Esophagus squamous epithelium (tissue), 5 donors: ENCODE measurements around the gene IFT57. TPM values are rescaled to one million over a fixed set of nuclear protein-coding genes. Genes with fewer than 3 reads are reported as not detected.

Experiments used
- DNase-seq: peaks from one replicate; lab custom pipeline; 2025; lab: John Stamatoyannopoulos, UW
- H3K27ac ChIP-seq, 4 donors: fragments of 200-600 bp; sonication (generic); one replicate each; pipeline ENCODE4 v1.5.1; 2016 to 2019; ENCODE audit warnings: mild to moderate bottlenecking in 1 of 4
- H3K27me3 ChIP-seq, 4 donors: fragments of 200-600 bp; sonication (generic); 1 replicate in 3 of 4; 2 replicates in 1 of 4; pipeline versions ENCODE4 v1.5.1 to v1.6.0; 2017 to 2021; ENCODE audit warnings: antibody characterized with exemption in 1 of 4
- H3K36me3 ChIP-seq, 3 donors: fragments of 200-600 bp; sonication (generic); one replicate each; pipeline ENCODE4 v1.5.1; 2016 to 2019
- H3K4me1 ChIP-seq, 3 donors: fragments of 200-600 bp; sonication (generic); one replicate each; pipeline ENCODE4 v1.5.1; 2017 to 2019
- H3K4me3 ChIP-seq, 4 donors: fragments of 200-600 bp; sonication (generic); 1 replicate in 3 of 4; 2 replicates in 1 of 4; pipeline ENCODE4 v1.5.1; 2016 to 2019; ENCODE audit warnings: mild to moderate bottlenecking in 2 of 4, moderate library complexity in 1 of 4
- H3K9me3 ChIP-seq, 3 donors: fragments of 200-600 bp; sonication (generic); one replicate each; pipeline ENCODE4 v1.5.1; 2016 to 2019
- CTCF ChIP-seq, 6 experiments: fragments of 450-650 bp in 4 of 6; fragments of 200-600 bp in 2 of 6; sonication (generic) in 2 of 6; IDR thresholded peaks; one replicate each; pipeline ENCODE4 v1.5.1; 2016 to 2019; ENCODE audit warnings: antibody characterized with exemption in 6 of 6, mild to moderate bottlenecking in 4 of 6, moderate library complexity in 4 of 6
- POLR2A ChIP-seq, 4 donors: fragments of 450-650 bp; IDR thresholded peaks; one replicate each; pipeline ENCODE4 v1.6.1; 2017; ENCODE audit warnings: antibody characterized with exemption in 4 of 4, mild to moderate bottlenecking in 4 of 4, moderate library complexity in 3 of 4
- WGBS, 2 donors: methylation state at CpG; one replicate each; pipeline ENCODE4 v1.1.5; 2018; 5-methylcytosine and 5-hydroxymethylcytosine counted together
- intact Hi-C: fragments of 100-400 bp; cut with DNase I; formaldehyde crosslinking; loops from one replicate; pipeline ENCODE4 v1.15.0; 2022
- total RNA-seq, 4 donors: library from RNA; depleted of rRNA; stranded (reverse); fragments of >200 nt; gene quantifications; one replicate each; pipeline ENCODE4 v1.1.0, GENCODE V29; 2016
- donor health status: DM: yes; HTN: yes; CAD: no.

Gene IFT57
- total RNA-seq, 4 donors from 2014 or later, result 21.0 to 35.7 (median 23.9) TPM

- H3K27me3 ChIP-seq, result no peaks in the 10 kb centered on the region
- no peaks in the 10 kb centered on the region for H3K9me3 ChIP-seq
- intact Hi-C loops, result no loop called here
- H3K27ac ChIP-seq, result no peak overlapping the region
- H3K36me3 ChIP-seq, result no peaks in the 10 kb centered on the region
- WGBS, 2 donors, result 68 to 77% methylated on average over 1 of the region's 1 CpG
- no peak overlapping the region for H3K4me3 ChIP-seq
- H3K4me1 ChIP-seq, result peaks cover 7 to 44% (median 14%) of the 10 kb centered on the region in 3 donors
- DNase-seq, result no peak
- TF ChIP-seq POLR2A (IDR thresholded peaks at IDR 0.05) (no peak), CTCF (IDR thresholded peaks at IDR 0.05) (no peak)
These were observed 87.7 kb downstream of the IFT57 start for GRCh38 chr3:108134555-108134880.

- DNase-seq, result no peak
- WGBS, 2 donors, result 70 to 82% methylated on average over 5 of the region's 5 CpGs
- no peak for TF ChIP-seq CTCF (IDR thresholded peaks at IDR 0.05)
- no peak for TF ChIP-seq POLR2A (IDR thresholded peaks at IDR 0.05)
- no peaks in the 10 kb centered on the region for H3K27me3 ChIP-seq
- intact Hi-C loops, result no loop called here
- H3K4me3 ChIP-seq, result no peak overlapping the region
- H3K27ac ChIP-seq, result no peak overlapping the region
- no peaks in the 10 kb centered on the region for H3K9me3 ChIP-seq
- H3K36me3 ChIP-seq, result no peaks in the 10 kb centered on the region
- peaks cover 7 to 44% (median 14%) of the 10 kb centered on the region in 3 donors for H3K4me1 ChIP-seq
These were observed 88.2 kb downstream of the IFT57 start for GRCh38 chr3:108133858-108134554.

- no peak for DNase-seq
- no peak for TF ChIP-seq CTCF (IDR thresholded peaks at IDR 0.05)
- no peak for TF ChIP-seq POLR2A (IDR thresholded peaks at IDR 0.05)
- H3K27ac ChIP-seq, result peak overlapping the region in 1 of 4 donors; percentile 46
- no peaks in the 10 kb centered on the region for H3K27me3 ChIP-seq
- H3K36me3 ChIP-seq, result no peaks in the 10 kb centered on the region
- no peak overlapping the region for H3K4me3 ChIP-seq
- intact Hi-C loops, result no loop called here
- H3K4me1 ChIP-seq, result peaks cover 7 to 44% (median 14%) of the 10 kb centered on the region in 3 donors
- no peaks in the 10 kb centered on the region for H3K9me3 ChIP-seq
These were observed 89.2 kb downstream of the IFT57 start for GRCh38 chr3:108133048-108133369.

GRCh38 chr3:108131475-108132134 lies 90.6 kb downstream of the IFT57 start:
- peak overlapping the region in 2 of 4 donors; percentile 12 to 30 for H3K27ac ChIP-seq
- TF ChIP-seq CTCF (IDR thresholded peaks at IDR 0.05), result no peak
- TF ChIP-seq POLR2A (IDR thresholded peaks at IDR 0.05), result no peak

GRCh38 chr3:108130701-108131474 lies 91.3 kb downstream of the IFT57 start:
- peaks cover 13 to 47% (median 22%) of the 10 kb centered on the region in 3 donors for H3K4me1 ChIP-seq

More at GRCh38 chr3:108131475-108132134, 90.6 kb downstream of the IFT57 start:
- no peaks in the 10 kb centered on the region for H3K9me3 ChIP-seq
- H3K4me3 ChIP-seq, result no peak overlapping the region
- WGBS, 2 donors, result 42 to 52% methylated on average over 9 of the region's 9 CpGs
- intact Hi-C loops, result no loop called here
- DNase-seq, result no peak
- H3K4me1 ChIP-seq, result peaks cover 13 to 45% (median 22%) of the 10 kb centered on the region in 3 donors
- H3K27me3 ChIP-seq, result no peaks in the 10 kb centered on the region
- H3K36me3 ChIP-seq, result no peaks in the 10 kb centered on the region

More at GRCh38 chr3:108130701-108131474, 91.3 kb downstream of the IFT57 start:
- DNase-seq, result no peak
- TF ChIP-seq CTCF (IDR thresholded peaks at IDR 0.05), result no peak
- no peak for TF ChIP-seq POLR2A (IDR thresholded peaks at IDR 0.05)
- Histone ChIP-seq H3K36me3 (no peaks in the 10 kb centered on the region), H3K27ac (peak overlapping the region in 2 of 4 donors; percentile 12 to 41), H3K4me3 (no peak overlapping the region), H3K27me3 (no peaks in the 10 kb centered on the region), H3K9me3 (no peaks in the 10 kb centered on the region)
- intact Hi-C loops, result no loop called here
